H9 (cell line): ENCODE data around the gene CPM. TPM values are rescaled to one million over a fixed set of nuclear protein-coding genes. Genes with fewer than 3 reads are reported as not detected.

Experiments
- DNase-seq: peaks from one replicate; pipeline ENCODE4 v3.0.0-alpha.2; 2017
- H2AFZ ChIP-seq: one replicate; pipeline ENCODE4 v1.6.1; 2013; ENCODE audit warnings: mild to moderate bottlenecking, low read length, control low read depth, moderate library complexity
- H2AK5ac ChIP-seq: 2 replicates; pipeline ENCODE4 v1.6.1; 2013; ENCODE audit warnings: low read length, control low read depth, mixed read lengths; ENCODE audit not compliant: insufficient read length
- H2BK120ac ChIP-seq: one replicate; pipeline ENCODE4 v1.6.1; 2013; ENCODE audit warnings: low read depth, mild to moderate bottlenecking, low read length, control low read depth, inconsistent platforms; ENCODE audit not compliant: poor library complexity, severe bottlenecking
- H2BK12ac ChIP-seq: 2 replicates; pipeline ENCODE4 v1.6.1; 2013; ENCODE audit warnings: low read length, control low read depth, mixed read lengths, low read depth; ENCODE audit not compliant: insufficient read length
- H2BK15ac ChIP-seq: 2 replicates; pipeline ENCODE4 v1.6.1; 2013; ENCODE audit warnings: low read depth, low read length, control low read depth
- H2BK20ac ChIP-seq: one replicate; pipeline ENCODE4 v1.6.1; 2013; ENCODE audit warnings: low read depth, mild to moderate bottlenecking, low read length, control low read depth, inconsistent platforms; ENCODE audit not compliant: poor library complexity, severe bottlenecking
- H2BK5ac ChIP-seq: 2 replicates; pipeline ENCODE4 v1.6.1; 2013; ENCODE audit warnings: low read length, control low read depth, mixed read lengths; ENCODE audit not compliant: insufficient read length
- H3K14ac ChIP-seq: 2 replicates; pipeline ENCODE4 v1.6.1; 2013; ENCODE audit warnings: low read length, control low read depth; ENCODE audit not compliant: insufficient read depth
- H3K18ac ChIP-seq: 2 replicates; pipeline ENCODE4 v1.6.1; 2013; ENCODE audit warnings: low read depth, mild to moderate bottlenecking, mixed read lengths, low read length, control low read depth; ENCODE audit not compliant: insufficient read length
- H3K23ac ChIP-seq: 2 replicates; pipeline ENCODE4 v1.6.1; 2013; ENCODE audit warnings: low read length, control low read depth, mixed read lengths, low read depth; ENCODE audit not compliant: insufficient read length
- H3K23me2 ChIP-seq: 2 replicates; pipeline ENCODE4 v1.6.1; 2013; ENCODE audit warnings: low read depth, mild to moderate bottlenecking, mixed read lengths, low read length, control low read depth; ENCODE audit not compliant: insufficient read length, poor library complexity, severe bottlenecking
- H3K27ac ChIP-seq: 2 replicates; pipeline ENCODE4 v1.5.1; 2013; ENCODE audit warnings: low read length, control low read depth, mixed read lengths, low read depth; ENCODE audit not compliant: insufficient read length
- H3K27me3 ChIP-seq: 2 replicates; pipeline ENCODE4 v1.6.1; 2013; ENCODE audit warnings: low read length, control low read depth, inconsistent platforms; ENCODE audit not compliant: insufficient read depth
- H3K4ac ChIP-seq: 2 replicates; pipeline ENCODE4 v1.6.1; 2013; ENCODE audit warnings: low read depth, mild to moderate bottlenecking, control low read depth, inconsistent platforms, low read length, moderate library complexity
- H3K4me1 ChIP-seq: 2 replicates; pipeline ENCODE4 v1.6.1; 2013; ENCODE audit warnings: low read length, control low read depth, inconsistent platforms; ENCODE audit not compliant: insufficient read depth
- H3K4me2 ChIP-seq: 2 replicates; pipeline ENCODE4 v1.6.1; 2013; ENCODE audit warnings: low read length, control low read depth, mixed read lengths; ENCODE audit not compliant: insufficient read length, insufficient read depth
- H3K56ac ChIP-seq: 2 replicates; pipeline ENCODE4 v1.6.1; 2013; ENCODE audit warnings: low read depth, mild to moderate bottlenecking, mixed read lengths, low read length, control low read depth; ENCODE audit not compliant: insufficient read length
- H3K79me1 ChIP-seq: 2 replicates; pipeline ENCODE4 v1.6.1; 2013; ENCODE audit warnings: low read depth, mild to moderate bottlenecking, moderate library complexity, low read length, control low read depth, inconsistent platforms; ENCODE audit not compliant: insufficient read depth, poor library complexity, severe bottlenecking
- H3K79me2 ChIP-seq: 2 replicates; pipeline ENCODE4 v1.6.1; 2013; ENCODE audit warnings: low read length, control low read depth, inconsistent platforms; ENCODE audit not compliant: insufficient read depth
- H3K9ac ChIP-seq: 2 replicates; pipeline ENCODE4 v1.6.1; 2013; ENCODE audit warnings: low read length, control low read depth, mixed read lengths; ENCODE audit not compliant: insufficient read length; ENCODE audit errors: extremely low read depth
- H3K9me3 ChIP-seq: one replicate; pipeline ENCODE4 v1.6.1; 2013; ENCODE audit warnings: low read depth, low read length, inconsistent platforms; ENCODE audit not compliant: control insufficient read depth
- H3T11ph ChIP-seq: one replicate; pipeline ENCODE4 v1.6.1; 2013; ENCODE audit warnings: mild to moderate bottlenecking, low read length, control low read depth, inconsistent platforms
- H4K20me1 ChIP-seq: one replicate; pipeline ENCODE4 v1.6.1; 2013; ENCODE audit not compliant: control insufficient read depth, insufficient read length, insufficient read depth
- H4K5ac ChIP-seq: 2 replicates; pipeline ENCODE4 v1.6.1; 2013; ENCODE audit warnings: low read depth, mild to moderate bottlenecking, mixed read lengths, low read length, control low read depth; ENCODE audit not compliant: insufficient read length
- H4K8ac ChIP-seq: replicated peaks from 2 replicates; pipeline ENCODE4 v1.6.1; 2013; ENCODE audit warnings: low read length, control low read depth, mixed read lengths, low read depth; ENCODE audit not compliant: insufficient read length
- H4K91ac ChIP-seq: 2 replicates; pipeline ENCODE4 v1.6.1; 2013; ENCODE audit warnings: low read depth, mild to moderate bottlenecking, moderate library complexity, mixed read lengths, low read length, control low read depth; ENCODE audit not compliant: insufficient read length
- H3K27ac Mint-ChIP-seq, 3 experiments: 2 replicates in 2 of 3; 3 replicates in 1 of 3; pipeline ENCODE4 v1.8.0; 2020 to 2021; ENCODE audit warnings: mixed read lengths in 3 of 3, mild to moderate bottlenecking in 1 of 3, moderate library complexity in 1 of 3
- H3K27me3 Mint-ChIP-seq: 2 replicates; pipeline ENCODE4 v1.8.0; 2021; ENCODE audit warnings: low read depth, mild to moderate bottlenecking, moderate library complexity, mixed read lengths
- H3K36me3 Mint-ChIP-seq, 3 experiments: 2 replicates in 2 of 3; 3 replicates in 1 of 3; pipeline ENCODE4 v1.8.0; 2020 to 2021; ENCODE audit warnings: low read depth in 3 of 3, mixed read lengths in 3 of 3; ENCODE audit not compliant: insufficient read depth in 1 of 3
- H3K4me1 Mint-ChIP-seq, 2 experiments: 2 replicates each; pipeline ENCODE4 v1.8.0; 2020; ENCODE audit warnings: mixed read lengths in 2 of 2
- H3K4me3 Mint-ChIP-seq, 2 experiments: 2 replicates in 1 of 2; 3 replicates in 1 of 2; pipeline ENCODE4 v1.8.0; 2020 to 2021; ENCODE audit warnings: mild to moderate bottlenecking in 2 of 2, mixed read lengths in 2 of 2, moderate library complexity in 1 of 2
- H3K9me3 Mint-ChIP-seq, 2 experiments: 2 replicates in 1 of 2; 3 replicates in 1 of 2; pipeline ENCODE4 v1.8.0; 2020; ENCODE audit warnings: mild to moderate bottlenecking in 2 of 2, mixed read lengths in 2 of 2, moderate library complexity in 1 of 2
- WGBS: extraction: QIAGEN DNeasy Blood & Tissue Kit; methylation state at CpG from one replicate; pipeline ENCODE4 v1.1.7; 2013; ENCODE audit warnings: missing lambda C conversion rate, low lambda C conversion rate, mixed read lengths; ENCODE audit not compliant: insufficient read length; ENCODE audit errors: extremely low coverage; 5-methylcytosine and 5-hydroxymethylcytosine counted together
- total RNA-seq: library from RNA; stranded (reverse); gene quantifications from 2 replicates; pipeline ENCODE4 v1.2.1, GENCODE V29; 2021
- TF ChIP-seq, protein P1 (sequence below): fragments of 200-600 bp; sonication (generic); conservative IDR thresholded peaks from 3 replicates; pipeline ENCODE4 v1.8.0; 2021; ENCODE audit warnings: antibody characterized with exemption, mild to moderate bottlenecking

The CPM gene
- total RNA-seq, 1 experiment from 2014 or later, result 1.2 TPM

DNA sequence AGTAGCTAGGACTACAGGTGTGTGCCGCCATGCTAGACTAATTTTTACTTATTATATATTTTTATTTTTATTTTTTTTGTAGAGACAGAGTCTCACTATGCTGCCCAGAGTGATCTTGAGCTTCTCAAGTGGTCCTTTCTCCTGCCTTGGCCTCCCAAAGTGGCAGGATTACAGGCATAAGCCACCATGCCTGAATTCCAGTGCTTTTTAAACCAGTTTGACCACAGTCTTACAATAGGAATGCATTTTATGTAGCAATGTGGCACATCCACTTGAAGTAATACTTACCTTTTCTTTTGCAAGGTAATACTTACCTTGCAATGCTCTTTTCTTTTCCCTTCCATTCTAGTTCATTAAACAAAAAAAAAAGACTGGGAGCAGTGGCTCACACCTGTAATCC, 38.0 kb upstream of the CPM start:
- Histone ChIP-seq H2BK5ac (no peak overlapping the region), H3K27me3 (no peaks in the 10 kb centered on the region), H3T11ph (no peak overlapping the region), H3K27ac (no peak overlapping the region), H3K23ac (no peak overlapping the region), H2BK120ac (no peak overlapping the region), H3K56ac (no peak overlapping the region), H3K9ac (no peak overlapping the region), H3K79me2 (no peaks in the 10 kb centered on the region), H3K18ac (no peak overlapping the region), H2AK5ac (no peak overlapping the region), H4K8ac (no peak overlapping the region), H3K9me3 (no peaks in the 10 kb centered on the region), H3K23me2 (no peaks in the 10 kb centered on the region), H3K4me2 (no peak overlapping the region), H3K14ac (no peak overlapping the region), H4K20me1 (no peaks in the 10 kb centered on the region), H4K91ac (no peak overlapping the region), H4K5ac (no peak overlapping the region), H2BK12ac (no peak overlapping the region), H3K4ac (no peak overlapping the region), H2BK15ac (no peak overlapping the region), H2BK20ac (no peak overlapping the region), H3K79me1 (no peaks in the 10 kb centered on the region), H3K4me1 (no peaks in the 10 kb centered on the region), H2AFZ (no peak overlapping the region)
- H3K36me3 Mint-ChIP-seq, result peaks cover 0 to 2% (median 2%) of the 10 kb centered on the region in 3 experiments; a peak in 1 of 7 replicates
- TF ChIP-seq, protein P1, sequence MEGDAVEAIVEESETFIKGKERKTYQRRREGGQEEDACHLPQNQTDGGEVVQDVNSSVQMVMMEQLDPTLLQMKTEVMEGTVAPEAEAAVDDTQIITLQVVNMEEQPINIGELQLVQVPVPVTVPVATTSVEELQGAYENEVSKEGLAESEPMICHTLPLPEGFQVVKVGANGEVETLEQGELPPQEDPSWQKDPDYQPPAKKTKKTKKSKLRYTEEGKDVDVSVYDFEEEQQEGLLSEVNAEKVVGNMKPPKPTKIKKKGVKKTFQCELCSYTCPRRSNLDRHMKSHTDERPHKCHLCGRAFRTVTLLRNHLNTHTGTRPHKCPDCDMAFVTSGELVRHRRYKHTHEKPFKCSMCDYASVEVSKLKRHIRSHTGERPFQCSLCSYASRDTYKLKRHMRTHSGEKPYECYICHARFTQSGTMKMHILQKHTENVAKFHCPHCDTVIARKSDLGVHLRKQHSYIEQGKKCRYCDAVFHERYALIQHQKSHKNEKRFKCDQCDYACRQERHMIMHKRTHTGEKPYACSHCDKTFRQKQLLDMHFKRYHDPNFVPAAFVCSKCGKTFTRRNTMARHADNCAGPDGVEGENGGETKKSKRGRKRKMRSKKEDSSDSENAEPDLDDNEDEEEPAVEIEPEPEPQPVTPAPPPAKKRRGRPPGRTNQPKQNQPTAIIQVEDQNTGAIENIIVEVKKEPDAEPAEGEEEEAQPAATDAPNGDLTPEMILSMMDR, result no peak
- no peaks in the 10 kb centered on the region for H3K27me3 Mint-ChIP-seq
- no peak overlapping the region for H3K27ac Mint-ChIP-seq
- WGBS, result no CpG with 5 or more reads among the region's 1 CpG
- no peak overlapping the region for H3K4me3 Mint-ChIP-seq
- H3K4me1 Mint-ChIP-seq, result peaks cover 0 to 3% of the 10 kb centered on the region in 2 experiments; a peak in 1 of 4 replicates
- peaks cover 0 to 2% of the 10 kb centered on the region in 2 experiments; a peak in 2 of 5 replicates for H3K9me3 Mint-ChIP-seq
- no peak for DNase-seq
